ENCODE data around the gene STAP1.

DNA sequence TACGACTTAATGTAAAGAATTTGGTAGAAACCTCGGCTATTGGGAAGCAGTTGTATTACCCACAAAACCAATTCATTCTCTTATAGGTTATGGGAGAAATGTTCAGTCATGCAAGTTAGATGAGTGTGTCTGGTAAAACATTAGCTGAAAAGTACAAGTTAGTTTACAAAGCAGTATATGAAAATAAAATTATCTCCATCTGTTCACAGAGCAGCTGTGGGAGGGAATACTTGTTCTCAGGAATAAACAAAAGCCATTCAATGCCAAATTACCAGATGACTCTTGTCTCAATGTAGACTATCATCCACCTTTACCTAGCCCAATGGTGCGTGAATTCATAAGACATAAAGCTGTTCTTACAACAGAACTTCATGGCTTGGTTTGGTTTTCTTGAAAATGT lies 28.6 kb downstream of the STAP1 start:
- TF ChIP-seq CTCF (IDR thresholded peaks at IDR 0.05) (no peak), ZNF416 (CRISPR knock-in tag; IDR thresholded peaks at IDR 0.05) (no peak), ZNF138 (CRISPR knock-in tag; conservative IDR thresholded peaks at IDR 0.05) (no peak)
